ENCODE measurements around the gene SMARCD3. TPM values are rescaled to one million over a fixed set of nuclear protein-coding genes. Genes with fewer than 3 reads are reported as not detected.
A peak's percentile ranks its signal among the peaks of the same experiment; 100 is the strongest.

The SMARCD3 gene
- total and polyA plus RNA-seq, 2 of the 13 experiments (the other 11 are each of a cell fraction or from before 2014, with no cell fraction given): 0.20 to 0.62 TPM

DNA sequence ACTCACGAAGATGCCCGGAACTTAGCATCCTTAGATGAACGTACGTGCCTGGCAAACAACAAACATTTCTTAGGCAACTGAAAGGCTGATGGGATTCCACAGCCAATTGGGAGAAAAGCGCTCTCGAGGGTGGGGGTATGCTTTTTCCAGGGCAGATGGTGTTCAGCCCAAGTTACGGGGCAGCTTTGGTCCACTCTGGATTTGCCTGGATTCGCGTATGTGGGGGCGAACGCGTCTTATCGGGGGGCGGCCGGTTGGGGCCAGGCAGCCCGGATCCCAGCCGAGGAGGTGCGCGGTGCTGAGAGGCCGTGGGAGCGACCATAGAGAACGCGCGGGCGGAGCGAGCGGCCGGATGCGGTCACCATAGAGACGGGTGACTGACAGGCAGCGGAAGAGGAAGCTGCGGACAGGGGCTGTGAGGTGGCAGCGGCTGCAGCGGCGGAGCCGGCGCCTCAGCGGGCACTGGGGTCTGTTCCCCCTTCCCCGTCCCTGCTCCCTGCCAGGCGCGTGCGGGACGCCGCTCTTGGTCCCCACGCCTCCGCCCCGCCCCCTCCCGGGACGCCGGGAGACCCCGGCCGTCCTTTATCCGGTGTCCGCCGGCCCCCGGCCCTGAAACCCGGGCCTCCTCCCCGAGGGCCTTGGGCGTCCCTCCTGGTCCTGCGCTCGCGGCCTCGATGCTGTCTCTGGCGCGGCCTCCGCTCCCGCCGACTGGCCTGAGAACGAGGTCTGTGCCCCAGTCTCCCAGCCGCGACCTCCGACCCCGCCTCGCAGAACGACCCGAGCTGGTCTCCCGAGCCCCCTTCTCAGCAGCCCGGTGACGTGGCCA is 16.2 kb downstream of the SMARCD3 start, which contains the start of gene CHPF2 (continued):
- TF ChIP-seq, protein P1, sequence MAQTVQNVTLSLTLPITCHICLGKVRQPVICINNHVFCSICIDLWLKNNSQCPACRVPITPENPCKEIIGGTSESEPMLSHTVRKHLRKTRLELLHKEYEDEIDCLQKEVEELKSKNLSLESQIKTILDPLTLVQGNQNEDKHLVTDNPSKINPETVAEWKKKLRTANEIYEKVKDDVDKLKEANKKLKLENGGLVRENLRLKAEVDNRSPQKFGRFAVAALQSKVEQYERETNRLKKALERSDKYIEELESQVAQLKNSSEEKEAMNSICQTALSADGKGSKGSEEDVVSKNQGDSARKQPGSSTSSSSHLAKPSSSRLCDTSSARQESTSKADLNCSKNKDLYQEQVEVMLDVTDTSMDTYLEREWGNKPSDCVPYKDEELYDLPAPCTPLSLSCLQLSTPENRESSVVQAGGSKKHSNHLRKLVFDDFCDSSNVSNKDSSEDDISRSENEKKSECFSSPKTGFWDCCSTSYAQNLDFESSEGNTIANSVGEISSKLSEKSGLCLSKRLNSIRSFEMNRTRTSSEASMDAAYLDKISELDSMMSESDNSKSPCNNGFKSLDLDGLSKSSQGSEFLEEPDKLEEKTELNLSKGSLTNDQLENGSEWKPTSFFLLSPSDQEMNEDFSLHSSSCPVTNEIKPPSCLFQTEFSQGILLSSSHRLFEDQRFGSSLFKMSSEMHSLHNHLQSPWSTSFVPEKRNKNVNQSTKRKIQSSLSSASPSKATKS (CRISPR knock-in tag; IDR thresholded peaks at IDR 0.05): no peak
- TF ChIP-seq, protein P2, sequence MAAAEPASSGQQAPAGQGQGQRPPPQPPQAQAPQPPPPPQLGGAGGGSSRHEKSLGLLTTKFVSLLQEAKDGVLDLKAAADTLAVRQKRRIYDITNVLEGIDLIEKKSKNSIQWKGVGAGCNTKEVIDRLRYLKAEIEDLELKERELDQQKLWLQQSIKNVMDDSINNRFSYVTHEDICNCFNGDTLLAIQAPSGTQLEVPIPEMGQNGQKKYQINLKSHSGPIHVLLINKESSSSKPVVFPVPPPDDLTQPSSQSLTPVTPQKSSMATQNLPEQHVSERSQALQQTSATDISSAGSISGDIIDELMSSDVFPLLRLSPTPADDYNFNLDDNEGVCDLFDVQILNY (CRISPR knock-in tag; conservative IDR thresholded peaks at IDR 0.05): no peak
- TF ChIP-seq, protein P3, sequence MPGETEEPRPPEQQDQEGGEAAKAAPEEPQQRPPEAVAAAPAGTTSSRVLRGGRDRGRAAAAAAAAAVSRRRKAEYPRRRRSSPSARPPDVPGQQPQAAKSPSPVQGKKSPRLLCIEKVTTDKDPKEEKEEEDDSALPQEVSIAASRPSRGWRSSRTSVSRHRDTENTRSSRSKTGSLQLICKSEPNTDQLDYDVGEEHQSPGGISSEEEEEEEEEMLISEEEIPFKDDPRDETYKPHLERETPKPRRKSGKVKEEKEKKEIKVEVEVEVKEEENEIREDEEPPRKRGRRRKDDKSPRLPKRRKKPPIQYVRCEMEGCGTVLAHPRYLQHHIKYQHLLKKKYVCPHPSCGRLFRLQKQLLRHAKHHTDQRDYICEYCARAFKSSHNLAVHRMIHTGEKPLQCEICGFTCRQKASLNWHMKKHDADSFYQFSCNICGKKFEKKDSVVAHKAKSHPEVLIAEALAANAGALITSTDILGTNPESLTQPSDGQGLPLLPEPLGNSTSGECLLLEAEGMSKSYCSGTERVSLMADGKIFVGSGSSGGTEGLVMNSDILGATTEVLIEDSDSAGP (CRISPR knock-in tag; IDR thresholded peaks at IDR 0.05; ENCODE audit: borderline replicate concordance): peak; percentile 51; the same call in 1 of the 2 replicates
- TF ChIP-seq HOXA9 (CRISPR knock-in tag; IDR thresholded peaks at IDR 0.05; ENCODE audit: borderline replicate concordance): 0 out of 2 replicates have a peak, but pooled peaks have one; percentile 38
- TF ChIP-seq, protein P4, sequence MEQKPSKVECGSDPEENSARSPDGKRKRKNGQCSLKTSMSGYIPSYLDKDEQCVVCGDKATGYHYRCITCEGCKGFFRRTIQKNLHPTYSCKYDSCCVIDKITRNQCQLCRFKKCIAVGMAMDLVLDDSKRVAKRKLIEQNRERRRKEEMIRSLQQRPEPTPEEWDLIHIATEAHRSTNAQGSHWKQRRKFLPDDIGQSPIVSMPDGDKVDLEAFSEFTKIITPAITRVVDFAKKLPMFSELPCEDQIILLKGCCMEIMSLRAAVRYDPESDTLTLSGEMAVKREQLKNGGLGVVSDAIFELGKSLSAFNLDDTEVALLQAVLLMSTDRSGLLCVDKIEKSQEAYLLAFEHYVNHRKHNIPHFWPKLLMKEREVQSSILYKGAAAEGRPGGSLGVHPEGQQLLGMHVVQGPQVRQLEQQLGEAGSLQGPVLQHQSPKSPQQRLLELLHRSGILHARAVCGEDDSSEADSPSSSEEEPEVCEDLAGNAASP (CRISPR knock-in tag; IDR thresholded peaks at IDR 0.05; ENCODE audit: borderline replicate concordance): peak; percentile 46; the same call in 1 of the 2 replicates
- no peak for TF ChIP-seq GZF1 (CRISPR knock-in tag; IDR thresholded peaks at IDR 0.05)
- TF ChIP-seq, protein P5, sequence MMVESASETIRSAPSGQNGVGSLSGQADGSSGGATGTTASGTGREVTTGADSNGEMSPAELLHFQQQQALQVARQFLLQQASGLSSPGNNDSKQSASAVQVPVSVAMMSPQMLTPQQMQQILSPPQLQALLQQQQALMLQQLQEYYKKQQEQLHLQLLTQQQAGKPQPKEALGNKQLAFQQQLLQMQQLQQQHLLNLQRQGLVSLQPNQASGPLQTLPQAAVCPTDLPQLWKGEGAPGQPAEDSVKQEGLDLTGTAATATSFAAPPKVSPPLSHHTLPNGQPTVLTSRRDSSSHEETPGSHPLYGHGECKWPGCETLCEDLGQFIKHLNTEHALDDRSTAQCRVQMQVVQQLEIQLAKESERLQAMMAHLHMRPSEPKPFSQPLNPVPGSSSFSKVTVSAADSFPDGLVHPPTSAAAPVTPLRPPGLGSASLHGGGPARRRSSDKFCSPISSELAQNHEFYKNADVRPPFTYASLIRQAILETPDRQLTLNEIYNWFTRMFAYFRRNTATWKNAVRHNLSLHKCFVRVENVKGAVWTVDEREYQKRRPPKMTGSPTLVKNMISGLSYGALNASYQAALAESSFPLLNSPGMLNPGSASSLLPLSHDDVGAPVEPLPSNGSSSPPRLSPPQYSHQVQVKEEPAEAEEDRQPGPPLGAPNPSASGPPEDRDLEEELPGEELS (CRISPR knock-in tag; IDR thresholded peaks at IDR 0.05): peak; percentile 17; the same call in 1 of the 2 replicates
- no peak for TF ChIP-seq HMG20A (CRISPR knock-in tag; IDR thresholded peaks at IDR 0.05; ENCODE audit: borderline replicate concordance)
- 0 out of 2 replicates have a peak, but pooled peaks have one; percentile 16 for TF ChIP-seq ZNF264 (CRISPR knock-in tag; IDR thresholded peaks at IDR 0.05)
- peak; percentile 89 for TF ChIP-seq PHF20 (CRISPR knock-in tag; IDR thresholded peaks at IDR 0.05)
- TF ChIP-seq, protein P6, sequence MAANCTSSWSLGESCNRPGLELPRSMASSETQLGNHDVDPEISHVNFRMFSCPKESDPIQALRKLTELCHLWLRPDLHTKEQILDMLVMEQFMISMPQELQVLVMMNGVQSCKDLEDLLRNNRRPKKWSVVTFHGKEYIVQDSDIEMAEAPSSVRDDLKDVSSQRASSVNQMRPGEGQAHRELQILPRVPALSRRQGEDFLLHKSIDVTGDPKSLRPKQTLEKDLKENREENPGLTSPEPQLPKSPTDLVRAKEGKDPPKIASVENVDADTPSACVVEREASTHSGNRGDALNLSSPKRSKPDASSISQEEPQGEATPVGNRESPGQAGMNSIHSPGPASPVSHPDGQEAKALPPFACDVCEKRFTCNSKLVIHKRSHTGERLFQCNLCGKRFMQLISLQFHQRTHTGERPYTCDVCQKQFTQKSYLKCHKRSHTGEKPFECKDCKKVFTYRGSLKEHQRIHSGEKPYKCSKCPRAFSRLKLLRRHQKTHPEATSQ (CRISPR knock-in tag; IDR thresholded peaks at IDR 0.05; ENCODE audit: borderline replicate concordance): no peak
- TF ChIP-seq RELA (CRISPR knock-in tag; IDR thresholded peaks at IDR 0.05): no peak
- peak; percentile 43 for TF ChIP-seq SRSF1 (optimal IDR thresholded peaks at IDR 0.05; ENCODE audit: low read depth, low read length)
- 0 out of 2 replicates have a peak, but pooled peaks have one; percentile 16 for TF ChIP-seq GATAD2A (CRISPR knock-in tag; IDR thresholded peaks at IDR 0.05)
- TF ChIP-seq, protein P7, sequence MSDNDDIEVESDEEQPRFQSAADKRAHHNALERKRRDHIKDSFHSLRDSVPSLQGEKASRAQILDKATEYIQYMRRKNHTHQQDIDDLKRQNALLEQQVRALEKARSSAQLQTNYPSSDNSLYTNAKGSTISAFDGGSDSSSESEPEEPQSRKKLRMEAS (IDR thresholded peaks at IDR 0.05): peak; percentile 38; the same call in 1 of the 2 replicates
- no peak for TF ChIP-seq NRL (CRISPR knock-in tag; IDR thresholded peaks at IDR 0.05; ENCODE audit: borderline replicate concordance)
- TF ChIP-seq WIZ (CRISPR knock-in tag; IDR thresholded peaks at IDR 0.05): peak; percentile 55; the same call in 1 of the 2 replicates

Measured in HepG2 (cell line).